K562 (cell line): Measurements from ENCODE around the gene TTC28. TPM values are rescaled to one million over a fixed set of nuclear protein-coding genes. Genes with fewer than 3 reads are reported as not detected.

Source experiments
- ATAC-seq: fragments of 200-7000 bp; cut with Tn5 transposase; 3 replicates; pipeline ENCODE4 v1.9.1; 2020; ENCODE audit warnings: moderate library complexity
- BruUV-seq: library from RNA; stranded (reverse); fragments of 400-500 nt; replicated peaks from 2 replicates; lab custom pipeline; 2021; lab: Mats Ljungman, UMichigan
- CTCF ChIA-PET: fragments of 300-600 bp; formaldehyde crosslinking; extraction: SDS; loops from one replicate; lab custom pipeline; 2021; ENCODE audit warnings: low intra/inter-chr PET ratio; lab: Yijun Ruan, JAX
- POLR2A ChIA-PET: fragments of 300-600, 350-650 bp; sonication (Branson Sonifier 250); formaldehyde crosslinking; extraction: SDS; loops from one replicate; lab custom pipeline; 2021; ENCODE audit warnings: antibody characterized with exemption, inconsistent platforms; lab: Yijun Ruan, JAX
- DNase-seq, 4 experiments: peaks; one replicate each; pipeline versions ENCODE4 v3.0.0 to v3.0.0-alpha.2; 2011 to 2018; ENCODE audit warnings: low spot score in 3 of 4, mixed read lengths in 3 of 4; ENCODE audit errors: extremely low read depth in 1 of 4
- FAIRE-seq: peaks from 2 replicates; lab custom pipeline; 2011; peaks lifted over from hg19 to GRCh38; lab: Jason Lieb, UNC
- H2AFZ ChIP-seq: 2 replicates; pipeline ENCODE4 v1.6.0; 2011; ENCODE audit warnings: low read depth, low read length, control low read depth, inconsistent platforms
- H3K27ac ChIP-seq: fragments of 200-600 bp; 3 replicates; pipeline ENCODE4 v1.8.0; 2011; ENCODE audit warnings: low read depth, mild to moderate bottlenecking, control low read depth, inconsistent platforms, low read length, moderate library complexity, mixed read lengths; ENCODE audit errors: extremely low read depth
- H3K27me3 ChIP-seq, 2 experiments: fragments of 300-600 bp in 1 of 2; 2 replicates in 1 of 2; 3 replicates in 1 of 2; pipeline versions ENCODE4 v1.6.0 to v1.8.0; 2011; ENCODE audit warnings: inconsistent platforms in 2 of 2, low read length in 2 of 2, mild to moderate bottlenecking in 1 of 2, mixed read lengths in 1 of 2, moderate library complexity in 1 of 2; ENCODE audit not compliant: control insufficient read depth in 2 of 2, insufficient read depth in 2 of 2
- H3K36me3 ChIP-seq: fragments of 300-600 bp; 3 replicates; pipeline ENCODE4 v1.8.0; 2011; ENCODE audit warnings: mild to moderate bottlenecking, low read length, inconsistent platforms; ENCODE audit not compliant: control insufficient read depth, insufficient read depth
- H3K4me1 ChIP-seq, 2 experiments: fragments of 200-600 bp in 1 of 2; replicated peaks in 1 of 2; 2 replicates in 1 of 2; 3 replicates in 1 of 2; pipeline versions ENCODE4 v1.5.1 to v1.8.0; 2011; ENCODE audit warnings: inconsistent platforms in 2 of 2, low read length in 2 of 2, mild to moderate bottlenecking in 1 of 2, mixed read lengths in 1 of 2, moderate library complexity in 1 of 2; ENCODE audit not compliant: control insufficient read depth in 2 of 2, insufficient read depth in 2 of 2
- H3K4me2 ChIP-seq: 2 replicates; pipeline ENCODE4 v1.6.1; 2011; ENCODE audit warnings: low read length, control low read depth, inconsistent platforms, mixed read lengths; ENCODE audit not compliant: insufficient read depth
- H3K4me3 ChIP-seq: fragments of 200-600 bp; sonication (generic), shearing (Covaris generic); 2 replicates; pipeline ENCODE4 v1.5.1; 2016; ENCODE audit warnings: control low read depth, inconsistent platforms
- H3K79me2 ChIP-seq: fragments of 200-600 bp; 3 replicates; pipeline ENCODE4 v1.8.0; 2011; ENCODE audit warnings: low read length, inconsistent platforms; ENCODE audit not compliant: control insufficient read depth, insufficient read depth
- H3K9ac ChIP-seq, 2 experiments: 2 replicates each; pipeline versions ENCODE4 v1.6.0 to v1.6.1; 2011; ENCODE audit warnings: low read depth in 2 of 2, low read length in 2 of 2, control low read depth in 1 of 2, inconsistent platforms in 1 of 2, mild to moderate bottlenecking in 1 of 2, mixed read lengths in 1 of 2; ENCODE audit not compliant: insufficient read depth in 1 of 2
- H3K9me1 ChIP-seq: one replicate; pipeline ENCODE4 v1.6.0; 2011; ENCODE audit warnings: inconsistent platforms, mild to moderate bottlenecking, low read length, moderate library complexity; ENCODE audit not compliant: control insufficient read depth, insufficient read depth
- H3K9me3 ChIP-seq: replicated peaks from 2 replicates; pipeline ENCODE4 v1.5.1; 2011; ENCODE audit warnings: low read depth, low read length, inconsistent platforms; ENCODE audit not compliant: control insufficient read depth, insufficient read depth
- H4K20me1 ChIP-seq: replicated peaks from 2 replicates; pipeline ENCODE4 v1.6.1; 2011; ENCODE audit warnings: low read length, inconsistent platforms, mixed read lengths; ENCODE audit not compliant: control insufficient read depth, insufficient read depth
- CBX8 ChIP-seq: fragments of 200-600 bp; sonication (generic); IDR thresholded peaks from 2 replicates; pipeline ENCODE4 v1.6.1; 2012; ENCODE audit warnings: borderline replicate concordance, mixed run types, low read depth, mild to moderate bottlenecking, moderate library complexity, mixed read lengths, low read length, control low read depth, inconsistent platforms; ENCODE audit not compliant: poor library complexity, severe bottlenecking; ENCODE audit errors: extremely low read depth
- CHD1 ChIP-seq: fragments of 200-600 bp; sonication (generic); IDR thresholded peaks from one replicate; pipeline ENCODE4 v1.6.1; 2012; ENCODE audit warnings: mild to moderate bottlenecking, moderate library complexity, low read length, inconsistent platforms
- CREB1 ChIP-seq, 2 experiments: sonication (generic) in 1 of 2; formaldehyde crosslinking in 1 of 2; IDR thresholded peaks; 2 replicates each; pipeline versions ENCODE4 v1.6.1 to v1.8.0; 2012 to 2022; ENCODE audit warnings: inconsistent platforms in 1 of 2, mild to moderate bottlenecking in 1 of 2, missing genetic modification reagents in 1 of 2, moderate library complexity in 1 of 2
- MTF1 ChIP-seq: fragments of 250-450 bp; sonication (Bioruptor Pico); IDR thresholded peaks from 2 replicates; pipeline ENCODE4 v1.9.0; 2021; ENCODE audit warnings: moderate library complexity, mild to moderate bottlenecking, inconsistent platforms, borderline replicate concordance
- RAD51 ChIP-seq: fragments of 450-650 bp; IDR thresholded peaks from 2 replicates; pipeline ENCODE4 v1.7.1; 2016; ENCODE audit warnings: low read depth, mild to moderate bottlenecking, borderline replicate concordance
- RBM39 ChIP-seq: fragments of 200-400 bp; formaldehyde crosslinking; optimal IDR thresholded peaks from 2 replicates; pipeline ENCODE3; 2018; ENCODE audit warnings: low read depth, low read length
- SETDB1 ChIP-seq: IDR thresholded peaks from one replicate; pipeline ENCODE4 v1.6.1; 2012; ENCODE audit warnings: low read length, control low read depth, inconsistent platforms
- SIX5 ChIP-seq, 2 experiments: IDR thresholded peaks; 2 replicates each; pipeline ENCODE4 v1.6.1; 2011; ENCODE audit warnings: low read length in 2 of 2, borderline replicate concordance in 1 of 2, low read depth in 1 of 2, mild to moderate bottlenecking in 1 of 2, moderate library complexity in 1 of 2; ENCODE audit not compliant: insufficient read depth in 1 of 2
- U2AF2 ChIP-seq: fragments of 200-400 bp; formaldehyde crosslinking; optimal IDR thresholded peaks from 2 replicates; pipeline ENCODE3; 2017; ENCODE audit warnings: low read depth, mild to moderate bottlenecking, low read length
- YBX1 ChIP-seq: fragments of 450-650 bp; IDR thresholded peaks from 2 replicates; pipeline ENCODE4 v1.7.1; 2016; ENCODE audit warnings: mild to moderate bottlenecking
- ZNF184 ChIP-seq: sonication (generic); formaldehyde crosslinking; IDR thresholded peaks from 2 replicates; pipeline ENCODE4 v1.5.0; 2020; ENCODE audit warnings: missing genetic modification reagents
- ZNF224 ChIP-seq: sonication (generic); formaldehyde crosslinking; IDR thresholded peaks from 2 replicates; pipeline ENCODE4 v1.8.0; 2022; ENCODE audit warnings: mild to moderate bottlenecking, missing genetic modification reagents
- ZNF395 ChIP-seq: fragments of 200-800 bp; sonication (Bioruptor generic); IDR thresholded peaks from 2 replicates; pipeline ENCODE4 v1.6.1; 2017; ENCODE audit warnings: missing genetic modification characterization, missing compliant biosample characterization
- ZNF408 ChIP-seq: fragments of 250-450 bp; sonication (Bioruptor Pico); IDR thresholded peaks from 2 replicates; pipeline ENCODE4 v1.4.0; 2020; ENCODE audit warnings: low read depth, mild to moderate bottlenecking, moderate library complexity
- WGBS: fragments of 100-300 bp; shearing (Covaris generic); methylation state at CpG from one replicate; pipeline ENCODE4 v1.1.6; 2016; ENCODE audit warnings: low coverage, mixed read lengths; ENCODE audit not compliant: insufficient coverage; ENCODE audit errors: missing lambda C conversion rate; 5-methylcytosine and 5-hydroxymethylcytosine counted together
- in situ Hi-C: fragments of 300-500 bp; cut with MboI; formaldehyde crosslinking; loops from 4 replicates; pipeline ENCODE4 v1.15.0; 2018; ENCODE audit warnings: inconsistent platforms, mixed read lengths
- intact Hi-C: fragments of 100-400 bp; cut with micrococcal nuclease; formaldehyde crosslinking; loops from 2 replicates; pipeline ENCODE4 v1.14.2; 2022
- polyA plus RNA-seq, 8 experiments: library from polyadenylated mRNA; depleted of rRNA in 4 of 8; stranded (reverse) in 5 of 8; unstranded in 3 of 8; fragments of >200 nt; fragmentation: Nextera tagmentation in 2 of 8; fragmentation: Illumina TruSeq in 1 of 8; extraction: Ambion mirVana in 2 of 8; extraction: Trizol in 1 of 8; gene quantifications; 2 replicates each; pipeline versions ENCODE4 v1.2.1 to v1.2.3, GENCODE V29; 2011 to 2014; ENCODE audit warnings: inconsistent platforms in 1 of 8, missing spikeins in 1 of 8
- total RNA-seq, 7 experiments: library from RNA; depleted of rRNA in 6 of 7; stranded (reverse); fragments of >200 nt in 6 of 7; fragmentation: Illumina TruSeq in 2 of 7; extraction: Trizol in 2 of 7; gene quantifications; 2 replicates each; pipeline versions ENCODE4 v1.2.1 to v1.2.3, GENCODE V29; 2011 to 2021; ENCODE audit warnings: low replicate concordance in 1 of 7

The TTC28 gene
- total and polyA plus RNA-seq, 9 of the 15 experiments (the other 6 are each of a cell fraction or from before 2014, with no cell fraction given): 0.22 to 10.7 (median 3.1) TPM

GRCh38 chr22:28429711-28430110, 249.9 kb downstream of the TTC28 start:
- ChIA-PET CTCF (no interaction called here), POLR2A (no interaction called here)
- BruUV-seq: no TSS peak
- DNase-seq (no peak), ATAC-seq (no peak), FAIRE-seq (no peak)
- H3K79me2 ChIP-seq: no peaks in the 10 kb centered on the region
- H3K9me3 ChIP-seq: no peaks in the 10 kb centered on the region
- H3K9ac ChIP-seq: no peak overlapping the region
- H3K4me3 ChIP-seq: no peak overlapping the region
- TF ChIP-seq MTF1 (CRISPR knock-in tag) (no peak), ZNF224 (CRISPR knock-in tag) (no peak), CBX8 (no peak), YBX1 (no peak)
- no peaks in the 10 kb centered on the region for H3K9me1 ChIP-seq
- no peak overlapping the region for H2AFZ ChIP-seq
- no peaks in the 10 kb centered on the region for H3K36me3 ChIP-seq
- no peak overlapping the region for H3K4me2 ChIP-seq
- H4K20me1 ChIP-seq: no peaks in the 10 kb centered on the region
- H3K4me1 ChIP-seq: no peaks in the 10 kb centered on the region; a peak in 1 of 5 replicates
- intact Hi-C loops (no loop called here), in situ Hi-C loops (no loop called here)
- H3K27me3 ChIP-seq: no peaks in the 10 kb centered on the region
- H3K27ac ChIP-seq: no peak overlapping the region

GRCh38 chr22:28428271-28428670, 251.4 kb downstream of the TTC28 start:
- H3K9me1 ChIP-seq: no peaks in the 10 kb centered on the region
- H4K20me1 ChIP-seq: no peaks in the 10 kb centered on the region
- POLR2A ChIA-PET: no interaction called here
- no peak overlapping the region for H3K4me3 ChIP-seq
- H3K27ac ChIP-seq: no peak overlapping the region
- intact Hi-C loops (no loop called here), in situ Hi-C loops (no loop called here)
- DNase-seq (no peak), FAIRE-seq (no peak), ATAC-seq (no peak)
- H3K27me3 ChIP-seq: no peaks in the 10 kb centered on the region
- TF ChIP-seq SETDB1 (no peak), ZNF395 (CRISPR knock-in tag) (no peak), ZNF184 (CRISPR knock-in tag) (no peak), U2AF2 (no peak), RBM39 (no peak), CREB1 (IDR thresholded peaks at IDR 0.05) (no peak), CREB1 (CRISPR knock-in tag; IDR thresholded peaks at IDR 0.05) (no peak), RAD51 (no peak), ZNF408 (CRISPR knock-in tag) (no peak), SIX5 (IDR thresholded peaks at IDR 0.05; ENCODE audit: borderline replicate concordance in 1 of 2, insufficient read depth in 1 of 2, low read depth in 1 of 2, low read length in 2 of 2) (no peak), CHD1 (no peak)
- no peaks in the 10 kb centered on the region for H3K79me2 ChIP-seq
- no TSS peak for BruUV-seq
- no peak overlapping the region for H2AFZ ChIP-seq
- no peak overlapping the region for H3K9ac ChIP-seq
- no peaks in the 10 kb centered on the region for H3K36me3 ChIP-seq
- CTCF ChIA-PET: no interaction called here
- H3K4me1 ChIP-seq: no peaks in the 10 kb centered on the region; a peak in 1 of 5 replicates
- no peak overlapping the region for H3K4me2 ChIP-seq
- no peaks in the 10 kb centered on the region for H3K9me3 ChIP-seq
- WGBS: 27% methylated on average over 1 of the region's 1 CpG
